OCI-M1 (cell line): ENCODE results near the gene CDH24.

ENCODE experiments used
- DNase-seq: peaks from one replicate; lab custom pipeline; 2025; lab: John Stamatoyannopoulos, UW

The CDH24 gene

DNA sequence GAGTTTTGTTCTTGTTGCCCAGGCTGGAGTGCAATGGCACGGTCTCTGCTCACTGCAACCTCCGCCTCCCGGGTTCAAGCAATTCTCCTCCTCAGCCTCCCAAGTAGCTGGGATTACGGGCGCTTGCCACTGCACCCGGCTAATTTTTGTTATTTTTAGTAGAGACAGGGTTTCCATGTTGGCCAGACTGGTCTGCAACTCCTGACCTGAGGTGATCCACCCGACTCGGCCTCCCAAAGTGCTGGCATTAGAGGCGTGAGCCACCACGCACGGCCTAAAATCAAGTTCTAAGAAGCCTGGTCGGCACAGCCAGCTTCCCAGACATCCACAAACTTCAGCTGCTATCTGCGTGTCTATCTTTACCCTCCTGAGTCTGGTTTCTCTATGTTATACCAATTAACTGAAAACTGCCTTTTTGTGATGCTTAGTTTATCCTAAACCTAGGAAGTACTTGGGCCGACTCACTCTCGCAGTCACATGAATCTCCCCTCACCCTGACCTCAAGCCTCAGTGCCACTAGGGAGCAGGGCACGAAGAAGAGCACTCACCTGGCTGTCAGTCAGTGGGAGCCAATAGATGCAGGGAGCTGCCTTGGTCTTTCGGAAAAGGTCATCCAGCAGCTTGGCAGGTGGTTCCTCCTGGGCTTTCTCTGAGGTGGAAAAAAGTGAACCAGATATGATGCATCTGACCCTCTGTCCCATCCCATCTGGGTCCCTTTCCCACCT is 3.4 kb upstream of the CDH24 start:
- DNase-seq, result no peak

DNA sequence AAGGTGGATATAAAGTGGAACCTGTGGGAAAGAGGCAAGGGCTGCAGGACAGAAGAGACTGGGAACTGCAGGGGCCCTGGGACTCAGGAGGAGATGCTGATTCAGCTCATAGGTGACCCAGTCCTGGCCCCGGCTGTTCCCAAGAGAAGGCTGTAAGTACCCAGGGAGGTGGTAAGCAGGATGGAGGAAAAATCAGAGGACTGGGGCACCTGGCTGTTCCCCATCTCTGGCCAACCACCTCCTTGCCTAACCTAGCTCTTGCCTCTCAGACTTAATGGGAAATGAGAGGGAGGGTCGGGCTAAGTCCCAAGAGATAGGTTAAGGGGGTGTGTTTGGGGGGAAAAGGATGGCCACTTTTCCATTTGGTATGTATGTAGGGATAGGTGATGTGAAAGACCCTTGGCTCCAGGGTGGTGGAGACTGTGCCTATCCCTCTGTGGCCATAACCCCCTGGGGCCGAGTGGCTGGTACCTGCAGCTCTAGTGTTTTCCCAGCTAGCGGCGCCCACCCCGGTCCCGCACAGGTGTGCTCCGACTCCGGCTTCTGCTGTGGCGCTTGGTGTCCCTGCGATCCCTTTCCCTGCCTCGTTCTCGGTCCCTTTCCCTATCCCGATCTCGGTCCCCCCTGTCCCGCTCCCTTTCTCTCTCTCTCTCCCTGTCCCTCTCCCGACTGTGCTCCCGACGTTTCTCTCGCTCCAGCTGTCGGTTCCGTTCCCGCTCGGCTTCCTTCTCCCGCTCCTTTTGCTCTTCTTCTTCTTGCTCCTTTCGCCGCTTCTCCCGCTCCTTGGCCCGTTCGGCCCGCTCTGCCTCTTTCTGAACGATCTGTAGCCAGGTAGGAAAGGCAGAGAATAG is 1.6 kb upstream of the CDH24 start:
- DNase-seq, result no peak

DNA sequence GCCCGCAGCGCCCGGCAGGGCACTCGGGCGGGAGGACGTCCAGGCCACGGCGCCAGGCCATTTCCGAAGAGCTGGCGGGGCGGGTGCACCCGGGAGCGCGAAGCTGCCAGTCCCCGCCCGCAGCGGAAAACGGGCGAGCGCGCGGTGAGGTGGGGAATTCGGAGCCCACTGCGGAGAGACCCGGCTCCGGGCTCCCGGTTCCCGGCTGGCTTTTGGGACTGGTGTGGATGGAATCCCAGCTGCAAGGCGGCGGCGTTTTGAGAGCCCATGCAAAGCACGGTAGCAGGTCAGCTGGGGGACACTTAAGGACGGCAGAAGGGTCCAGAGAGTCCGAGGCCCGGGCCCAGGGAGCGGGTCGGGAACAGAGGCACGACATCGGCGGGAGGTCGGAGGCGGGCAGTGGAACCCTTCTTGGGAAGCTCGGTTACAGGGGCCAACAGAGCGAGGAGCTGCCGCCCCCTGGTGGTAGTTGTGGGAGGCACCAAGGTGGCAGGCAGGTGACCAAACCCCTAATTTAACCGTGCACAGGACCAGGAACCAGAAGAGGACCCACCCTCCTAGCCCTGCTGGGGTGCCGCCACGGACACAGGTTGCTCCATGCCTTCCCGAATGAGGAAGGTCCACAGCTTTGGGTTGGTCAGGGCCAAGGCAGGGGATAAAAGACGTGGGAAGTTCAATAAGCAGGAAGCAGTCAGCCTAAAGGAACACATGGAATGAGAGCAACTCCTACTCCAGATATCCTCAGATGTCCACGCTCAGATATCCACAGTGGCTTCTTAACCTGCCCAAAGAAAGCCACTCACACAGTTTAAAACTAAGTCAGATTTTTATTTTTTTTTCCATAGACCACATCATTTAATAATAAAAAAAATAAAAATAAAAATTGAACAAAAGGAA is 685 bp upstream of the CDH24 start:
- no peak for DNase-seq

DNA sequence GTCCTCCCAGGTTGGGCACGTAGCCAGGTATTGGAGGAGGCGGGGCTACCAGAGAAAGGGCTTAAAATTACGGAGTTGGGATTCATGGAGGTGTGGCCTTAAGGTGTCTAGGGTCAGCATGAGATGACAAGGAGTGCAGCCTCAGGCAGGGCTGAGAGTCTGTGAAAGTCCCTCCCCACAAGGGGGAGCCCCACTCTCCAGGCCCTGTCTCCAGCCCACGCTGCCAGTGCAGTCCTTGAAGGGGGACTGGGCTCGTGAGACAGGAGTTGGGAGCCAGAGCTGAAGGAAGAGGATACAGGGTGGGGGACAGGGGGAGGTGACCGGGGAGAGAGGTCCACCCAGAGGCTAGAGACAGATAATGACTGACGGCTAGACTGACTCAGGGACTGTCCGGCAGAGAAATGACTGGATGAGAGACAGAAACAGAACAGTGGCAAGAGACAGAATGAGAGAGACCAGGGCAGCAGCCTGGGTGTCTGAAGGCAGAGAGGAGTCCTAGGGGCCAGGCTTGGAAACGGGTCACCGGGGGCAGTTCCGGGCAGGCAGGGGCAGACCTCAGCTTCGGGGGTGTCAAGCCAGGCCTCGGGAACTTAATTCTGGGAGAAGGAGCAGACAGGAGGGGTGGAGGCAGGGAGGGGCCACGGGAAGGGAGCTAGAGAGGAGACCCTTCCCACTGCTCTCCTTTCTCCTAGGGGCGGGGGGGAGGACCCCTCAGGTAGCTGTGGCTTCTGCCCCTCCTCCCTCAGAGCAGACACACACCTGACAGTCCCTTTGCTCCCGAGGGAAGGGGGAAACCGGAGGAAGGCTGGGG is 970 bp downstream of the CDH24 start:
- no peak for DNase-seq

DNA sequence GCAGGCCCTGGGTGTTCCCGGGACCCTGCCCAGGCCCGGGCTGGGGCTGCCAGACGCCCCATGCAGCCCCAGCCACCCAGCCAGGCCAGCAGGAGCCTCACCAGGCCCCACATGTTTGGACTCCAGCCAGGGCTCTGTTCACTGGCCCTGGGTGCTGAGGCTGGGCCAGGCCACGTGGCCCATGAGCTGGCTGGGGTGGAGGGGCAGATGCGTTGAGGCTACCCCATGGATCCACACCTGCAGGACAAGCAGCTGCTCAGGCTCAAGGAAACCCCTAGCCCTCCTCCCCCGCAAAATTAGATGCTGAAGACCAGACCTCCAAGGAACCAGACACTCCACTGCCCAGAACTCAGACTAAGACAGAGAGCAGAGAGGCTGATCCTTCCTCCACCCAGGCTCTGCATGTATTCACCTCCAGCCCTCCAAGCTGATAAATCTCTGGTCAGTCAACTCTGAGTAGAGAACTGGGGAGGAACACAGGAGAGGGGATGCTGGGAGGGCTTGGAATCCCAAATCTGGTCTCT is 1.6 kb downstream of the CDH24 start:
- no peak for DNase-seq

DNA sequence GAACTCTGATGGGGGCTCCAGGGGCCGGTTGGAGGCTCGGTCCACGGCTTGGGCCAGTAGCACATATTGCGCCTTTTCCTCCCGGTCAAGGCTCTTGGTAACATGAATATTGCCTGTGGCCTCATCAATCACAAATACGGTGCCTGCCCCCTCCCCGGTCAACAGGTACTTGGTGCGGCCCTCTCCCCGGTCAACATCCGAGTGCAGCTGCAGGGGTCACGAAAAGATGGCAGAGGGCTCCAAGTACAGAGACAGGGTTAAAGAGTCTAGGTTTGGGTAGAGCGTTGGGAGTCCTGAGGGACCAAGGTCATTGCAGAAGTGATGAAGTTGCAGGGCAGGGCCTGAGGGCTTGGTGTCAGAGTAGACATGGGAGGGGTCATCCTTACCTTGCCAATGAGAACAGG is 2.2 kb downstream of the CDH24 start:
- no peak for DNase-seq

DNA sequence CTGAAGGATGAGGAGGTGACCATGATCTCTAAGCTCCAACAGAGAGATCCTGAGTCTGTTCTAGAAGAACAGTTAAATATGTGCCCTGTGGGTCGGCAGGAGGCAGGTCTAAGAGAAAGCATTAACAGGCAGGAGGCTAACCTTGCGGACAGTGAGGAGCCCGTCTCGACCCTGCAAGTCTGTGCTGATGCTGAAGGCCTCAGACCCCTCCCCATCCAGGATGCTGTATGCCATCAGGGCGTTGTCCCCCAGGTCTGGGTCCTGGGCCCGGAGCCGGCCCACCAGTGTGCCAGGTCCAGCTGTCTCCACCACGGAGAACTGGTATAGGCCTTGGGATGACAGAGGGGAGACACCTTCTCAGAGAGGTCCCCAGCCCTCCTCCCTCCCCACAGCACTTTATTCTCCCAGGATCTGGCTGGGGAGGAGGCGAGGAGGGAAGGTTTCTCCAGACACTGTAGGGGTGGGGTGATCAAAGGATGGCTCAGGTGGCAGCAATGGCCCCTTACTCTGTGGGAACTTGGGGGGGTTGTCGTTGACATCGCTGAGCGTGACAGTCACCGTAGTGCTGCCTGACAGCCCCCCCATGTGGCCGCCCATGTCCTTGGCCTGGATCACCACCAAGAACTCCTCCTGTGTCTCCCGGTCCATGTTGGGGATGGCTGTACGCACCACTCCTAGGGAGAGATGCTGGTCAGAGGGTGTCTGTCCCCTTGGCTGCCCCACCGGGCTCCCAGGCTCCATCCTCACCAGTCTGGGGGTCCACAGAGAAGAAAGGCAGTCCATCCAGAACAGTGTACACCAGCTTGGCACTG is 3.1 kb downstream of the CDH24 start:
- no peak for DNase-seq

DNA sequence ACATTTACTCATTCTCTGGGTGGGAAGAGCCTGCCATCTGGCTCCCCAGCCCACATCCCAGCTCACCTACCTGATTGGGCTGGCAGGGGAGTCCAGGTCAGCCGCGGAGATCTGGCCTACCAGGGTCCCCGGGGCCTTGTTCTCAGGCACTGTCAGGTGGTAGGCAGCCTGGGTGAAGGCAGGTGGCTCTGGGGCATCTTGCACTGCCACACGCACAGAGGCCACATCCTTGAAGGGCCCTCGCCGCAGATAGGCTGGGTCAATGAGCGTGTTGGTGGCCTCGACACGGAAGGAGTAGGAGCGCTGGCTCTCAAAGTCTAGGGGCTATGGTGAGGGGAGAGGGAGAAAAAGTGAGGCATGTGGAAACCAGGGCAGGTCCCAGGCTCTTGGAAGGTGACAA is 3.9 kb downstream of the CDH24 start:
- no peak for DNase-seq

DNA sequence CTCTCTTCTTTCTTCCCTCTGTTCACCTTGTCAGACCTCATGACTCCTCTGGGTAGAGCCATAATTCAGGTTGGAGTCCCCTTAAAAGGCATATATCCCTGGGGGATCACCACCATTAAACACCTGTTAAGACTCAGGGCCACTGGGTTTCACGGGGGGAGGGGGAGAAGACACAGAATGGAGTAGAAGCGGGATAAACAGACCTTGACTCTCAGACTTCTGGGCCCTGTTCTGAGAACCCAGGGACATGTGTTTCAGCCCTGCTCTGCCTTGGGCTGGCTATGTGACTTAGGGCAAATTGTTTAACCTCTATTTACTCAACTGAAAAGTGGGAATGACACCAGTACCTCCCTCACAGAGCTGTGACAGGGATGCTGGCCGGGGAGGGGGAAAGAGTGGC is 4.6 kb downstream of the CDH24 start:
- DNase-seq, result no peak

DNA sequence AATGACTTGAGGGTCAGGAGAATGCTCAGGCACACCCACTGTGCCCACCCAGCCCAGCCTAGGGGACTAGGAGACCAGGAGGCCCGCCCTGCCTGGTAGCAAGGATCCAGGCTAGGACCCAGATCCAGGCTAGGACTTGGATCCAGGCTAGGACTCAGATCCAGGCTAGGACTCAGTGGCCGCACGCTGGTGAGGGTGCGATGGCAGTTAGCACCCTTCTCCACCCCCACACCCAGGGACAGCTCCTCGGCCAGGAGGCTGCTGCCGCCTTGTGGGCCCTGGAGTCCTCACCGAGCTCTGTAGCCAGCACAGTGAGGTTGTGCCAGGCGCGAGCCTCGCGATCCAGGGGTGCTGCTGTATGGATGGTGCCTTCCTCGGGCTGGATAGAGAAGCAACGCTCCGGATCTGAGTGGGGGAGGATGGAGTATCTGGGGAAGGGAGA is 5.1 kb downstream of the CDH24 start:
- DNase-seq, result no peak

DNA sequence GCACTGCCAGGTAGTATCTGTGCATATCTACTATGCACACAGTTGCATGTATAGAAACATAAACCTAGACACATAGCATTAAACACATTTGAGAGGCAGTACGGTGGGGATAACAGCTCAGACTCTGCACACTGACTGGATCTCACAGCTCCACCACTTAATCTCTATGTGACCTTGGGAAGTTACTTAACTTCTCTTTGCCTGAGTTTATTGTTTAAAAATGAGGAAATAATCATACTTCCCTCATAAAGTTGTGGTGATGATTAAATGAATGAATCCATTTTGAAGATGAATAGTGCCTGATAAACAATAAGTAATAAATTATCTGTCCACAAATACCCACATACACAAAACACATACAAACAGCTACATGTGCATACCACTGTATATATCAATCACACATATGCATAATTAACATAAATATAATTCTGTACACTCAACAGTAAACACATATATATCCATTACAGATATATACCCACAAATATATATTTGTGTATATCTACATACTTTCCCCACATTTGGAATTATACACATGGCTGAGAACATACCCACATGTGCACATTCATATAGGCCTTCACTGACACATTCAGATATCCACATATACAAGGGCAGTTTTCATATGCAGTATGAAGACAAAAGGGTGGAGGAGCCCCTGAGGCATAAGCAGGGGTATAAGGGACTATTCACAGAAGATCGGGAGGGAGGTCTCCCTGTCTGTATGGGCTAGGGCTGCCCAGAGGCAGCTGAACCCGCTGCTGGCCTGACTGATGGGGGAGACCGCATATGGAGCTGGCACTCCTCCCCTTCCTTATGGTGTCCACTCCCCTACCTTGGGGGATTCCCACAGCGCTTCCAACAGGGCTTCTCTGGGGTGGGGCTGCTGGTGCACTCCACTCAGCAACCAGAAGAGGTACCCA is 5.9 kb downstream of the CDH24 start:
- DNase-seq, result no peak

DNA sequence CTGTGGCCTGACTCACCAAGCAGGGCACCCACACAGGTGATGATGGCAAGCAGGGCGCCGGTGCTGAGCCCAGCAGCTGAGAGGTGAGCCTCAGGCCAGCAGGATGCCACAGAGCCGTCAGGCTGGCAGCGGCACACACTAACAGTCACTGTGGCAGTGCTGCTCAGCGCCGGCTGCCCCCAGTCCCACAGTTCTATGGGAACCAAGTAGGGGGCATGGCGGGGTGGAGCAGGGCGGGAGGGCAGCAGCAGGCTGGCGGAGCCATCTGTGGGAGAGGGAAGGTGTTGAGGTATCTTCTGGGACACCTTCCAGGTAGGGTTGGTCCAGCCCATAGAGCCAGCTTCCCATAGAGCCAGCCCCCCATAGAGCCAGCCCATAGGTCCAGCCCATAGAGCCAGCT is 8.3 kb downstream of the CDH24 start:
- no peak for DNase-seq

DNA sequence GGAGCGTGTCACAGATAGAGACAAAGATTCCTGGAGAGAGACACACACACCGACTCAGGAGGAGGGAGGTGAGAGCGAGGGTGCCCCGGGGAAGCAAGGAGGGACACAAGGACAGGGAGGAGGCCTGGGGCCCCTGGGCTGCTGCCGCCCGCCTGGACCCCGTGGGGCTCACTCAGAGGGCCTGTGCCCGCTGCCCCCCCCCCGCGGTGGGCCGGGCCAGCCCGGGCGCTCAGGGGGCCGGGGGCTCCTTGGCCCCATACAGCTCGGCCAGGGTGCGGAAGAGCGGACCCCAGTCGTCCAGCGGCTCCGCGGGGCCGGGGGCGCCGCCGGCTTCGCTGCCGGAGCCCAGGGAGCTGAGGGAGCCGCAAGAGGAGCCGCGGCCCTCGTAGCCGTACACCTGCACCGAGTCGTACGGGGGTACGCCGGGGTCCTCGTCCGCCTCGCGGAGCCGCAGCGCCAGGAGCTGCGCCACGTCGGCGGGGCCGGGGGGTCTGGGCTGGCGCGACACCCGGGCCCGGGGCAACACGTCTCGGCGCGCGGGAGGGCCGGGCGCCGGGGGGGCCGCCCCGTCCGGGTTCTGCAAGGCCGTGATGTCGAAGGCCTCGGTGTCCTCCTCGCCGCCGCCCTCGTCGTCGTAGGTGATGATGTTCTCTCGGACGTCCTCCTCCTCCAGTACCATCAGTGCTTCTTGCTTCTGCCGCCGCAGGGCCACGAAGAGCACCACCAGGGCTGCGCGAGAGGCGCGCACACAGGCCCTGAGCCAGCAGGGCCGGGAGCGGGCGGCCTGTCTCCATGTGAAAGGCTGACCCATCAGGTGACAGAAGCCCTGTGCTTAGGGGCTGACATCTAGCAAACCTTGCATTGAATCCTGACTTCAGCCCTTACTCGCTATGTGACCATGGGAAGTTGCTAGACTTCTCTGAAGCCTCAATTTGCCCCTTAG is 9.3 kb downstream of the CDH24 start:
- DNase-seq, result no peak

DNA sequence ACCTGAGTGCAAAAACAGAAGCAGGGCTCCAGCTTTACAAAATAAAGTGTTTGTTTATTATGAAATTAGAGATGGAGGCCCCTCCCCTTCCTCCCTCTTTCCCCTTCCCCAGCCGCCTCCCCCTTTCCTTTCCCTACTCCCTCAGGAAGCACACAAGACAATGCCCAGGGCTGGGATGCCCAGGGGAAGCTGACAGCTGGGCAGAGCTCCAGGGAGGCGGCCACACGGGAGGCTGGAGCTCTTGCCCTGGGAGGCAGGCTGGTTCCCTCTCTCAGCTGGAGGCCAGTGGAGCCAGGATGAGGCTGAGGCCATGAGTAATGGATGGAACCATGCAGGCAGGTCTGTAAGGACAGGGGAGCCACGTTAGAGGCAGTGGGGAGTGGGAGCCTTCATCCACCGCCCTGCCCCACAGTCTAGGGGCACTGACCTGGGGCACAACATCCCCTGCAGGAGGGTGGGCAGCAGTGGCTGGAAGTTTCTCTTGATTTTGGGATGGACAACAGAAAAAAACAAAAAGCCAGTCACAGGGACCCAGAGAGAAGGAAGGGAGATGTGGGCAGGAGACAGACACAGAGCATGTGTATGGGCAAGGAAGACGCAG is 10.2 kb downstream of the CDH24 start:
- DNase-seq, result no peak

DNA sequence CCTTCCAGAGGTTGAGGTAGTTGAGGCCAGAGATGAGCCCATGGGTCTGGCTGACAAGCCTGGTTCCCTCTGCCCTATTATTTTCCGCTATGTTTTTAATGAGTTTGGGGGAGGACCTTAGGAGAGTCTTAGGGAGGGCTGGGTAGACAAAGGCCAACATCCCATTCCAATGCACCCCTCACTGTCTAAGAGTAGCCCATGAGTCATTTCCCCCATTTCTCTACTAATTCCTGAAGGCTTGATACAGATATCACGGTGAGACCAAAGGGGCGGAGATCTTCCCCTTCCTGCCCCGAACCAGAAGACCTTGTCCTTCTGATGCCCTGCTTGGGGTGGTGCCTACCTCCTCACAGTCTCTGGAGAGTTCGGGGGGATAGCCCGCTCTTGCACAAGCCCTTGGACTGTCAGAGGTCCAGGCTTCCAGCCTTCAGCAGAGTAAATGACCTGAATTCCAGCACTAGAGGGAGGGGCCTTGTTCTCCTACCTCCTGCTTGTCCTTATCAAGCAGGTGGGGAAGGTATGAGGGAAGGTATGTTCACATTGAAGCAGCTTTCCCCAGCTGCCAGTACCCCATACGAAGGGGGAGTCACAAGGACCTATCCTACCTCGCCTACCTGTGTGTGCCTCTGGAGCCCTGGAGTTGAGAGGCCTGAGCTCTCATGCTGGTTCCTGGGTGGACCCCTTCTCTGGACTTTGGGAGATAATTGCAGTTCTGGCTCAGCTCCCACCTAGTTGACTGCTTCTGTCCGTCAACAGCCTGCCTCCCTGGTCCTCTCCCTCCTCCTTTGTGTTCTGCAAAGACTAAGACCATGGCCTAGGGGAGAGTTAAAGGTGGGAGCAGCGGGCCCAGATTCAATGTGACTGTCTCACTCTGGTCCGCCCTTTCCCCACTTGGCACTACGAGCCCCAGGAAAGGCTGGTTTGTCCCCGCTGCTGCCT is 11.6 kb downstream of the CDH24 start:
- DNase-seq, result no peak

DNA sequence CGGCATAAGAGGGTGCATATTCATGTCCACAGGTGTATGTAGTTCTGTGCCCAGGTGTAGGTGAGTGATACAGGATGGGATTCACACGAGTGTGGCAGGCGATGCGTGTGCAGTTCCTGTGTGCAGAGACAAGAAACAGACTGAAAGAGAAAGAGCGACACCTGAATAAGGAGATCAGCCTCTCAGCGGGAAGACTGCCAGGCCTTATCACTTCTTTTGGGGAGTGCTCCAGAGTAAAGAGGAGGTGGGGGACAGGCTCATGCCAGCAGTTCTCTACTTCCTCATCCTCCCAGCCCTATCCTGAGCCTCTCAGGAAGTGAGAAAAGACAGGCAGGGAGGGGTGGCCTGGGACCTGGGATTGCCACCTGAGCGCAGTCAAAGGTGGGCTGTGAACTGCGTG is 12.5 kb downstream of the CDH24 start:
- no peak for DNase-seq

DNA sequence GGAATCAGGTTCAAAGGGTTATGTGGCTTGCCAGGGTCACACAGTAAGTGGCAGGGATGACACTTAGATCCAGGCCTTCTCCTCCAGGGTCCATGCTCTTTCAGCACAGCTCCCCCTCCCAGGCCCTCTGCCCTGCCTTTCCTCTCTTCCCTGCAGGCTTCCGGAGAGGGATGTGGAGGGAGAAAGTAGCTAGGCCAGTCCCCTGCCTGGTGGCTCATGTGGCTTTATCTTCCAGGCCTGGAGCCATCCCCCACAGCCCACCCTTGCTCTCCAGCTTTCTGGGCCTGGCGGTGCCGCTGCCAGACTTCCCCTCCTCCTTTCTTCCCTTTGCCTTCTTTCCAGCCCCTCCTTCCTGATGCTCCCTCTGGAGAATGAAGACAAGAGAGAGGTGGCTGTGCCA is 13.6 kb downstream of the CDH24 start:
- DNase-seq, result no peak
